ENCODE data around the gene SPDYC. TPM values are rescaled to one million over a fixed set of nuclear protein-coding genes. Genes with fewer than 3 reads are reported as not detected.

Gene SPDYC
- total and polyA plus RNA-seq, 9 of the 15 experiments (the other 6 are each of a cell fraction or from before 2014, with no cell fraction given), result 4.4 to 18.8 (median 9.2) TPM

DNA sequence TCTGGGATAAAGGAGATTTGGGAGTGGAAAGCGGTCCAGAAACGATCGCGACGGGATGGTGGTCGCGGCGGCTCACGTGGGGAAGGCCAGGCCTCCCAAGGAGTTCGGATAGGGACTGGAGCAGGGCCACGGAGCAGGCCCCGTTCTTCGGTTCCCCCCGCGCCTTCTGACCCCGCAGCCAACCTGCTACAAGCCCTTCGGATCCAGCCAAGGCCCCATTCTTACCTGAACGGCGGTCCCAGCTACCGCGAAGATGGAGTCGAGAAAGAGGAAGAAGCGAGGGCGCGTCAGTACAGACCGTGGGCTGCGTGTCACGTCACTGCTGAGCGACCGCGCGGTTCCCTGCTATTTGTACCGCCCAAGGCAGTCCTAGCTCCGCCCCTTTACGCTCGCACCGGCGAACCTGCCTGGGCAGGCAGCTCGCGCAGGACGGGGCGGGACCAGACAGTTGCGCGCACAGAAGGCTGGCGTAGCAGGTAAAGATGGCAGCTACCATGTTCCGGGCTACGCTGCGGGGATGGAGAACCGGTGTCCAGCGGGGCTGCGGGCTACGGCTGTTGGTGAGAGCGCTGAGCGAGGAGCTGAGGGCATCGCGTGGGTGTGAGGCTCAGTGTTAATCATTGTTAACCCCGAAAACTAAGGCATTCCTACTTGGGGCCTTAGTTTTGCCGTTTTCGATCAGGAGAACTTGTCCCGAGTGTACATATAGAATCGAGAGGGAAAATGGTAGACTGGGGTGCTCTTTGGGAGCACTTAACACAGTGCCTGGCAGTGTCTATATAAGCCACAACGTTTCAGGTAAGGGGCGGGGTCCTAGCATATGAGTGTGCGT, 48.0 kb upstream of the SPDYC start, which contains the start of the genes FAU and MRPL49 (continued):
- no peak for TF ChIP-seq NR4A1 (CRISPR knock-in tag; IDR thresholded peaks at IDR 0.05)
- TF ChIP-seq NR4A1 (tag; IDR thresholded peaks at IDR 0.05), result no peak
- TF ChIP-seq CTCF (IDR thresholded peaks at IDR 0.05 in 2 of 3, conservative IDR thresholded peaks at IDR 0.05 in 1 of 3; ENCODE audit: insufficient read depth in 2 of 3, low read depth in 1 of 3, low read length in 3 of 3), result no peak
- no peak for TF ChIP-seq TCFL5 (CRISPR knock-in tag; conservative IDR thresholded peaks at IDR 0.05)
- TF ChIP-seq NR3C1 (CRISPR knock-in tag; IDR thresholded peaks at IDR 0.05), result no peak
- no peak for TF ChIP-seq TGIF2 (CRISPR knock-in tag; IDR thresholded peaks at IDR 0.05)
- TF ChIP-seq ZNF224 (CRISPR knock-in tag; IDR thresholded peaks at IDR 0.05), result no peak
- no peak for TF ChIP-seq ZSCAN29 (IDR thresholded peaks at IDR 0.05)
- no peak for TF ChIP-seq YBX1 (IDR thresholded peaks at IDR 0.05)
- no peak for TF ChIP-seq STAG1 (CRISPR knock-in tag; IDR thresholded peaks at IDR 0.05; ENCODE audit: borderline replicate concordance)
- TF ChIP-seq RREB1 (CRISPR knock-in tag; IDR thresholded peaks at IDR 0.05), result no peak
- TF ChIP-seq ZBTB1 (CRISPR knock-in tag; IDR thresholded peaks at IDR 0.05; ENCODE audit: borderline replicate concordance, low read depth), result no peak
- no peak for TF ChIP-seq BCLAF1 (IDR thresholded peaks at IDR 0.05; ENCODE audit: borderline replicate concordance in 1 of 2, control insufficient read depth in 1 of 2, low read depth in 2 of 2, low read length in 1 of 2)
- no peak for TF ChIP-seq ARID3B (CRISPR knock-in tag; IDR thresholded peaks at IDR 0.05; ENCODE audit: borderline replicate concordance)
